COR-L47 (cell line): ENCODE measurements around the gene ABCC10.
"Not testable (repeated sequence)": the region's sequence is repeated elsewhere in the genome, so short reads cannot be mapped to it uniquely, and the experiment has no call there.

Experiments
- DNase-seq: peaks from one replicate; lab custom pipeline; 2025; lab: John Stamatoyannopoulos, UW

ABCC10 gene

DNA sequence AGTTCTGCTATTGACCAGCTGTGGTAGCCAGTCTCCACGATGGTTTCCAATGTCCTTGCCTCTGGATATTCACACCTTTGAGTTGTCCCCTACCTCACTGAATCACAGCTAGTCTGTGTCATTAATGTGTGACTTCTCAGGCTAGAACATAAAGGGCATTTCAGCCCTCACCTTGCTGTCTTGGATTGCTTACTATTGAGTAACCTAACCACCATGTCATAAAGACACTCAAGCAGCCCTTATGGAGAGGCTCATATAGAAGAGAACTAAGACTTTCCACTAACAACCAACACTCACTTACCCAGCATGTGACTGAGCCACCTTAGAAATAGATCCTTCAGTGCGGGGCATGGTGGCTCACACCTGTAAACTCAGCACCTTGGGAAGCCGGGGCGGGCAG, 19.1 kb upstream of the ABCC10 start:
- DNase-seq = no peak

DNA sequence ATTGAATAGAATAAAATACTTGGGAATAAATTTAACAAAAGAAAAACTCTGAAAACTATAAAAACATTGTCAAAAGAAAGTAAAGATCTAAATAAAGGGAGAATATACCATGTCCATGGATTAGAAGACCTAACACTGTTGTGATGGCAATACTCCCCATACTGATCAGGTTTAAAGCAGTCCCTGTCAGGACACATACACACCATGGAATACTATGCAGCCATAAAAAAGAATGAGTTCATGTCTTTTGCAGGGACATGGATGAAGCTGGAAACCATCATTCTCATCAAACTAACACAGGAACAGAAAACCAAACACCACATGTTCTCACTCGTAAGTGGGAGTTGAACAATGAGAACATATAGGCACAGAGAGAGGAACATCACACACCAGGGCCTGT, 16.6 kb upstream of the ABCC10 start:
- DNase-seq = not testable (repeated sequence)

DNA sequence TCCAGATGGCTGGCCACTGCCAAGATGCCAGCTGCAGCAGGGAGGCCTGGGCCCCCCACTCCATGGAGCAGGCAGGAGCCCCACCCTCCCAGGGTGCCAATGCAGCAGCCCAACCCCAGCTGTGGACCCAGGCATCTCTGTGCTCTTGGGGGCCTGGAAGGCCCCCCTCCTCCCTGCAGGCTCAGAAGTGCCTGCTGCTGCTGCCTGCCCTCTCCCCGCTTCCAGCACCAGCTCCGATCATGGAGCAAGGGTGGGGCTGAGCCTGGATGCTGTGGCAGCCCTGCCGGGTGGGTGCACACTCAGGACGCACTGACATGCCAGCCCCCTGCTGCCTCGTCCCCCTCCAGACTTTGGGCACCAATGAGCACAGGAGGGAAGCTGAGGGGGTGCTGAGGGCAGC, 14.8 kb upstream of the ABCC10 start:
- no peak for DNase-seq

DNA sequence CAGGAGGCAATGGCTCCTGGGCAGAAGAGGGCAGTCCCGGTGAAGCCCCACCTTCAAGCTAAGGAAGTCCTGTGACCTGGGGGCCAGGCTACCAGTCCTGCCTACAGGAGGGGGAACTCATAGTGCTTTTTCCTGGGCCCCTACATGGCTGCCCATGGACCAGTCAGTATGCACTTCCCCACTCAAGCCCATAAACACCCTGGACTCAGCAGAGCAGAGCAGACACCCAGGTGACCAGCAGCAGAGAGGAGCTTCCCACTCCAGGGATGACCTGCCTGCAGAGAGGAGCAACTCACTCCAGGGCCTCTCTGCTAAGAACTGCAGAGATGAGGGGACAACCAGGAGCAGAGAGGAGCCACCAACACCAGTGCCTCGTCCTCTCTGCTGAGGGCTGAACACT, 14.3 kb upstream of the ABCC10 start:
- DNase-seq = no peak

DNA sequence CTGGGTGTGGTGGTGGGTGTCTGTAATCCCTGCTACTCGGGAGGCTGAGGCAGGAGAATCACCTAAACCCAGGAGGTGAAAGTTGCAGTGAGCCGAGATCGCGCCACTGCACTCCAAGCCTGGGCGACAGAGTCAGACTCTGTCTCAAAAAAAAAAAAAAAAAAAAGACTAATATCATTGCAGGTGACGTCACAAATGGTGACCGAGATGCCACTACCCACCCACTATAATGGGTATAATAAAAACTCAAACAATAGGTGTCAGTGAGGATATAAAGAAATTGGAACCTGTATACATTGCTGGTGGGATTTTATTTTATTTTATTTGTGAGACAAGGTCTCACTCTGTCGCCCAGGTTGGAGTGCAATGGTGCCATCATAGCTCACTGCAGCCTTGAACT, 12.1 kb upstream of the ABCC10 start:
- not testable (repeated sequence) for DNase-seq

DNA sequence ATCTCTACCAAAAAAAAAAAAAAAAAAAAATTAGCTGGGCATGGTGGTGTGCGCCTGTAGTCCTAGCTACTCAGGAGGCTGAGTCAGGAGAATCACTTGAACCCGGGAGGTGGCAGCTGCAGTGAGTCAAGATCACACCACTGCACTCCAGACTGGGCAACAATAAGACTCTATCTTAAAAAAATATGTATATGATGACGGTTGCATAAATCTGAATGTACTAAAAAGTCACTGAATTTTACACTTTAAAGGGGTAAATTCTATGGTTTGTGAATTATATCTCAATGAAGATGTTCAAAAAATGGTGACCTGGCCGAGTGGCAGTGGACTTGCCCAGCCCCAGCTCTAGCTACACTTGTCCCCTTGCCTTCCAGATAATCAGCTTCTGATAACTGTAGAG, 10.4 kb upstream of the ABCC10 start:
- no peak for DNase-seq

DNA sequence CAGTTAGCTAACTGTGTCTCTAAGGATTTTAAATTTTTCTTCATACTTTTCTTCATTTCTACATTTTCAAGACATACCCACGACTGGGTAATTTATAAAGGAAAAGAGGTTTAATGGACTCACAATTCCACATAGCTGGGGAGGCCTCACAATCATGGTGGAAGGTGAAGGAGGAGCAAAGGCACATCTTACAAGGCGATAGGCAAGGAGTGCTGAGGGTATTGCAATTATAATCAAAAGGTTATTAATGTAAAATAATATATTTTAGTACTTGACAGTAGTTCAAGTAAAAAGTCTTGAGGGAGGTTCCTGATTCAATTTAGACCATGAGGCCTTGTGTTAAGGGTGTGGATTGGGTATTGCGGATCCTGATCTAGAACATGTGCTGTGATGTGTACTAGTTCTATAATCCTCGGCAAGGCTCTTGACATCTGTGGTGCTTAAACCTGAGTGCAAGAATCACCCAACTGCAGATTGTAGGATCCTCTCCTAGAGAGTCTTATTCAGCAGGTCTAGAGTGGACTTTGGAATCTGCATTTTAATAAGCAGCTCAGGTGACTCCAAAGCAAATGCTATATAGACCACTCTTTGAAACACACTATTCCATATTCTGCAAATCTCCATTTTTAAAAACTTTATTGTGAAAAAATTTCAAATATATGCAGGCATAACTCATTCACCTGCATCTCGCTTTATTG, 7.2 kb upstream of the ABCC10 start:
- DNase-seq = no peak

DNA sequence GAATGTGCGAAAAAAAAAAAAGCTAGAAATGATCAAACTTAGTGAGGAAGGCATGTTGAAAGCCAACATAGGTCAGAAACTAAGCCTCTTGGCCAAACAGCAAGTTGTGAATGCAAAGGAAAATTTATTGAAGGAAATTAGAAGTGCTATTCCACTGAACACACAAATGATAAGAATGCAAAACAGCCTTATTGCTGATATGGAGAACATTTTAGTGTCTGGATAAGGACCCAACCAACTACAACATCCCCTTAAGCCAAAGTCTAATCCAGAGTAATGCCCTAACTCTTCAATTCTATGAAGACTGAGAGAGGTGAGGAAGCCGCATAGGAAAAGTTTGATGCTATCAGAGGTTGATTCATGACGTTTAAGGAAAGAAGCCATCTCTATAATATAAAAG, 5.5 kb upstream of the ABCC10 start:
- DNase-seq = no peak

DNA sequence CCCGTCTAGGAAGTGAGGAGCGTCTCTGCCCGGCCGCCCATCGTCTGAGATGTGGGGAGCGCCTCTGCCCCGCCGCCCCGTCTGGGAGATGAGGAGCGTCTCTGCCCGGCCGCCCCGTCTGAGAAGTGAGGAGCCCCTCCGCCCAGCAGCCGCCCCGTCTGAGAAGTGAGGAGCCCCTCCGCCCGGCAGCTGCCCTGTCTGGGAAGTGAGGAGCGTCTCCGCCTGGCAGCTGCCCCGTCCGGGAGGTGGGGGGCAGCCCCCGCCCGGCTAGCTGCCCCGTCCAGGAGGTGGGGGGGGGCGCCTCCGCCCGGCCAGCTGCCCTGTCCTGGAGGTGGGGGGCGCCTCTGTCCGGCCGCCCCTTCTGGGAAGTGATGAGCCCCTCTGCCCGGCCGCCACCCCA, 2.3 kb upstream of the ABCC10 start:
- not testable (repeated sequence) for DNase-seq

DNA sequence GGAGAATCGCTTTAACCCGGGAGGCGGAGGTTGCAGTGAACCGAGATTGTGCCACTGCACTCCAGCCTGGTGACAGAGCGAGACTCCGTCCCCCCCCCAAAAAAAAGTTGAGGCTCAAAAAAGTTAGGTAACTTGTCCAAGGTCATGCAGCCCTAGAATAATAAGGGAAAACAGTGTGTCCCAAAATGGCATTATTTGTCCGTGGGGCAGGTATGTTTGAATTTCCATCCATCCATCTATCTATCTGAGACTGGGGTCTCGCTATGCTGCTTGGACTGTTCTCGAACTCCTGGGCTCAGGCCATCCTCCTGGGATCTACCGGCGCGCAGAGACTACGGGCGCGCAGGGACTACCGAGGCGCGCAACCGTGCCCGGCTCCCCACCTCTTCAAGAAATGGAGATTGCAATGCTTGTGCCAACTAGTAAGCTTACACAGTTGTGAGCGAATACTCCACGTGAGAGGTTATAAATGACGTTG, 374 bp upstream of the ABCC10 start:
- no peak for DNase-seq

DNA sequence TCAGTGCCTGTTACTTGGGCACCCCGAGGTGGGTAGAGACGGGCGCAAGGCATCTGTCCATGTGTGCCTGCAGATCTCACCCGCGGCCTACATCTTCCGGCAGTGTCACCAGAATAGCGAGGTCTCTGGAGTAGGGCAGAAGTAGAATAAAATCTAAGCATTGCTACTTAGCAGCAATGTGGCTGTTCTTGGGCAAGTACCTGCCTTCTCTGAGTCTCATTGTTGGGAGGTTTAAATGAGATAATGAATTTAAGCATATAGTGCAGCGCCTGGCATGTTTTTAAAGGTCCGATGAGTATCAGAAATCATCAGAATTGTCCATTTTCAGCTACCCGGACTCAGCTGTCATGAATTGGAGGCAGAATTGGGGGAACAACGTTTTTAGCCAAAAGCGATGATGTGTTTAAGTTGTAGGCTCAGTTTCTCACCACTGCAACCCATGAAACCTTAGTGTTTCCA, 800 bp downstream of the ABCC10 start:
- no peak for DNase-seq

DNA sequence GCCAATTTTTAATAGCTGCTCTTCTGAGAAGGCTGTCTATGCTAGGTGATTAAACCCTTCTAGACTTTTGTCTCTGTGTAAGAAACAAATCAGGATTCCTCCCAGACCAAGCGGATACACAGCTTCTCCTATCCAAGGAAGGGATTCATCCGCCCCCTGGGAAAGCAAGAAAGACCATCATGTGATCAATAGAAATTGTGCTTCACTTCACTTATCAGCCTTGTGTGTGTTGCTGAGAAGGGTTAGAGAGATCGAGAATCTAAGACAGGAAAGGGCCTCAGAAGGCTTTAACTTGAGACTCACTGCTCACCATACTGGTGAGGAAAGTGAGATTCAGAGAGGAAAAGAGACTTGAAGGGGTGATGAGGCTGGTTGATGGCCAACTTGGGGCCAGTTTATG, 1.5 kb downstream of the ABCC10 start:
- DNase-seq = no peak

DNA sequence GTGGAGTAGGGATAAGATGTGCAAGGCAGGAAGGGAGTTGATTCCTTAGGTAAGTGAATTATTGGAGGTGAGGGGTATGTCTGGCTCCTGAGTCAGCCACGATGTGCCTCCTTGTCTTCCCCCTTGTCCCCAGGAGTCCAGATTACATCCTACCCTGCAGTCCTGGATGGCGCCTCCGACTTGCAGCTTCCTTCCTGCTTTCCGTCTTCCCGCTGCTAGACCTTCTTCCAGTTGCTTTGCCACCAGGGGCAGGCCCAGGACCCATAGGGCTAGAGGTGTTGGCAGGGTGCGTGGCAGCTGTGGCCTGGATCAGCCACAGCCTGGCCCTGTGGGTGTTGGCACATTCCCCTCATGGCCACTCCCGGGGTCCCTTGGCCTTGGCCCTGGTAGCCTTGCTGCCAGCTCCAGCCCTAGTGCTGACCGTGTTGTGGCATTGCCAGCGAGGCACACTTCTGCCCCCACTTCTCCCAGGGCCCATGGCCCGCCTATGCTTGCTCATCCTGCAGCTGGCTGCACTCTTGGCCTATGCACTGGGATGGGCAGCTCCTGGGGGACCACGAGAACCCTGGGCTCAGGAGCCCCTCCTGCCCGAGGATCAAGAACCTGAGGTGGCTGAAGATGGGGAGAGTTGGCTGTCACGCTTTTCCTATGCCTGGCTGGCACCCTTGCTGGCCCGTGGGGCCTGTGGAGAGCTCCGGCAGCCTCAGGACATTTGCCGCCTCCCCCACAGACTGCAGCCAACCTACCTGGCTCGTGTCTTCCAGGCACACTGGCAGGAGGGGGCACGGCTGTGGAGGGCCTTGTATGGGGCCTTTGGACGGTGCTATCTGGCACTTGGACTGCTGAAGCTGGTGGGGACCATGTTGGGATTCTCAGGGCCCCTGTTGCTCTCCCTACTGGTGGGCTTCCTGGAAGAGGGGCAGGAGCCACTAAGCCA, 4.9 kb downstream of the ABCC10 start:
- no peak for DNase-seq

DNA sequence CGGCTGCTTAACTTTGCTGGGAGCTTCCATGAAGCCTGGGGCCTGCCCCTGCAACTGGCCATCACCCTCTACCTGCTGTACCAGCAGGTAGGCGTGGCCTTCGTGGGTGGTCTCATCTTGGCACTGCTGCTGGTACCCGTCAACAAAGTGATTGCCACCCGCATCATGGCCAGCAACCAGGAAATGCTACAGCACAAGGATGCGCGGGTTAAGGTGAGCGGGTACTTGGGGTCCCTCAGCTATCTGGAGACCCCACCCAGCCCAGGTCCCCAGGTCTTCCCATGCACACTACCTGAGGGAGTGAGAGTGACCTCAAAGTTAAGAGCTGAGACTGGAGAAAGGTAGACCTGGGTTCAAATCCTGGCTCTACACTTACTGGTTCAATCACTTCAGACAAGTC, 5.8 kb downstream of the ABCC10 start:
- no peak for DNase-seq

DNA sequence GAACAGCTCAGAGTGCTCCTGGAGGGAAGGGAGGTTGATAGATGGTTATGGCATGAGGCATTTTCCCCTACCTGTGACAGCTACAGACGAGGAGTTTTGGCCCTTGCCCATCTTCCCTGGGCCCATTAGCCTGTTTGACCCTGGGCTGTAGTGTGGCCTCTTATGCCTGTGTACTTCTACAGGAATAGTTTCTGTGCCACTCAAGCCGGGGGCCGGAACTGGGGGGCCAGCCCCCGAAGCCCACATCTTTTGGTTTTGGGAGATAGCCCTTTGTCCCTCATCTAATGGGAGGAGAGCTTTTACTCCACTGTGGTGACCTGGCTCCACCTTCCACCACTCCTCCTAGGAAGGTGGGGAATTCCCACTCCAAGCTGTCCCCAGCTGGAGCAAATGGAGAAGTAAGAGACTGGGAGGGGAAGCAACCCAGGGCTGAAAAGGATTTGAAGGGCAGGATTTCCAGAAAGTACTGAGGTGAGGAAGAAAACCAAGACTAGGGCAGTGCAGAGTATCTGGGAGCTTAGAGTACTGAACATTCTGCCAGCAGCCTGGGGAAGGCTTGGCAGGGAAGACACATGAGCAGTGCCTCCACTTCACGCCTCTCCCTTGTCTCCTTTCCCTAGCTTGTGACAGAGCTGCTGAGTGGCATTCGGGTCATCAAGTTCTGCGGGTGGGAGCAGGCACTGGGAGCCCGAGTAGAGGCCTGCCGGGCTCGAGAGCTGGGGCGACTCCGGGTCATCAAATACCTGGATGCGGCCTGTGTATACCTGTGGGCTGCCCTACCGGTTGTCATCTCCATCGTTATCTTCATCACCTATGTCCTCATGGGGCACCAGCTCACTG, 6.9 kb downstream of the ABCC10 start:
- DNase-seq = no peak

DNA sequence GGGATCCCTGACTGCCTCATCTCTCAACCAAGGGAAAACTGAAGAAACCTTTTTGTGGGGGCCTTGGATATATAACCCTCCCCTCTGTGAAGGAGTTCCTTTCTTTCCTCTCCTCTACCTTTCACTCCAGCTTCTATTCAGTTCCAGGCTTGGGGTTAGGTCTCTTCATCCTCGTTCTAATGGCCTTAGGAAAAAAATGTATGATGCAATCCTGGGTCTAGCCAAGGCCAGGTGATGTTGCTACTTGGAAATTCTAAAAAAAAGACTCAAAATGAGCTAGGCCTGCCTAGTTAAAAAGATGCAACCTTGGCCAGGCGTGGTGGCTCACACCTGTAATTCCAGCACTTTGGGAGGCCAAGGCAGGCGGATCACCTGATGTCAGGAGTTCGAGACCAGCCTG, 7.6 kb downstream of the ABCC10 start:
- DNase-seq = no peak

DNA sequence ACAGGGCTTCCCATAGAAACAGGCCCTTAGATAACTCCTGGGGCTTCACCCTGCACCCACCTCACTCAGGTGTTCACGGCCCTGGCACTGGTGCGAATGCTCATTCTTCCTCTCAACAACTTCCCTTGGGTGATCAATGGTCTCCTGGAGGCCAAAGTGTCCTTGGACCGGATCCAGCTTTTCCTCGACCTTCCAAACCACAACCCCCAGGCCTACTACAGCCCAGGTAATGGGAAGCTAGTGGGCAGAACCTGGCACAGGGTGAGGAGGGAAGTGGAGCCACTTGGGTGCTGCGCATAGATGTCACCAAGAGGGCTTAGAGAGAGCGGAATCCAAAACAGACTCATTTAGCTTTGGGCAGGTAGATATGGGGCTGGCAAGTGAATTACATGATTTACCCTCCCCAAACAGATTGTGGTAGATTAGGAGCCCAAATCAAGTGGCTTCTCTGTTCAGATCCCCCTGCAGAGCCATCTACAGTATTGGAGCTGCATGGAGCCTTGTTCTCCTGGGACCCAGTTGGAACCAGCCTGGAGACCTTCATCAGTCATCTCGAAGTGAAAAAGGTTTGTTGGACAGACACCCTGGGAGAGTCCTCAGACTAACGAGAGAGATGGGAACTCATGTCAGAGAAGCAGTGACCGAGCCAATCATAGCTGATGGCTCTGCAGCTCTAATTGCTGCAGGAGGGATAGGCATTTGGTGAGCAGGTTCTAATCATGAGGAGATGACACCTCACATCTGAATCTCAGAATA, 8.5 kb downstream of the ABCC10 start:
- DNase-seq = no peak

DNA sequence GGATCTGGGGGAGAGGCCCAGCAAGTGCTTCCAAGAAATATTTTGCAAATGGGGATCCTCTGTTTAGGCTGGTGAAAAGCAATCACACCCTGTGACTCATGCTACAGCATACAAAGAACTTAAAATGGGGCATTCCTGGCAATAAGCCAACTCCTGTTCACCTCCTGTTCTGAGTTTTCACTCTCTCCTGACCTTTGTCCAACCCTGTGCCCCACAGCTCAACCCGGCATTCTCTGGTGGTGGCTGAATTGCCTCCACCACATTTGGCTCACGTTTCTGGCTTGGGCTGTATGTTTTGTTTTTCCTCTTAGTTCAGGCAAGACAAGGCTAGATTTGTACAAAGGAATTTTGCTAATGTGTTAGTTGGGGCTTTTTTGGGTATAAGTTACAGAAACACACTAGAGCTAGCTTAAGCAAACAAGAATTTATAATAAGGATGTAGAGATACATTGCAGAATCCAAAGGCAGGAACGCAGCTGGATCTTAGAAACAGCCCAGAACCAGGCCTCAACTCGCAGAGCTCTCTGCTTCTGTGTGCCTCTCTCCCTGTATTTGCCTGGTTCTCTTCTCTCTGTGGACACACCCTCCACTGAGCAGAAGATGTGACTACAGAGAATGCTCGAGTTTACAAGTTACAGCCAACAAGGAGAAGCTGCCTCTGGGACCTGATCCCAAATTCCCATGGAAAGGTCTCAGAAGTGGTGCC, 9.4 kb downstream of the ABCC10 start:
- DNase-seq = no peak

DNA sequence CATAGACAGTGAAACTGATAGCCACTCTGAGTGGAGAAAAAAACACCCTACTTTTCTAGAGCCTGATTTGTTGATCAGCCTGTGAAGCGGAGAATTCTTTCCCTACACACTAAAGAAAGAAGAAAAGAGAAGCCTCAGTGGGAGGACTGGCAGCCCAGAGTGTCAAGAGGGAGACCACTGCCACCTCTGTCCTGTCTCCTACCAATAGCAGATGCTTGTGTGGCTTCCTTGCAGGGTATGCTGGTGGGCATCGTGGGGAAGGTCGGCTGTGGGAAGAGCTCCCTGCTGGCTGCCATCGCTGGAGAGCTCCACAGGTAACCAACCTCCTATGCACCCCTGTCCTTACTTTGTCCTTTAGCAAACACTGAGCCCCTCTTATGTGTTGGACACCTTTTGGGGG, 10.4 kb downstream of the ABCC10 start:
- DNase-seq = no peak

DNA sequence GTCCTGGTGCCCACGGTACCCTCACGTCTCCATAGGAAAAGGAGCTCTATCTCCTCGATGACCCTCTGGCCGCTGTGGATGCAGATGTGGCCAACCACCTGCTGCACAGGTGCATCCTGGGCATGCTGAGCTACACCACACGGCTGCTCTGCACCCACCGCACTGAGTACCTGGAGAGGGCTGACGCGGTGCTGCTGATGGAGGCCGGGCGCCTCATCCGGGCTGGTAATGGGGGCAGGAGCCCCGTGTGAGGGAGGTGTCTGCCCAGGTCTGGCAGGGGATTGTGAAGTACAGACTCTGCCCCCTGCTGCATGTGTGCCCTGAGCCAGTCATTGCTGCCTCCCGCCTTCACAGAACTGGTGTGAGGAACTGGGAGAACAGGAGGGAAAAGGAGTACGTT, 15.6 kb downstream of the ABCC10 start:
- DNase-seq = no peak

DNA sequence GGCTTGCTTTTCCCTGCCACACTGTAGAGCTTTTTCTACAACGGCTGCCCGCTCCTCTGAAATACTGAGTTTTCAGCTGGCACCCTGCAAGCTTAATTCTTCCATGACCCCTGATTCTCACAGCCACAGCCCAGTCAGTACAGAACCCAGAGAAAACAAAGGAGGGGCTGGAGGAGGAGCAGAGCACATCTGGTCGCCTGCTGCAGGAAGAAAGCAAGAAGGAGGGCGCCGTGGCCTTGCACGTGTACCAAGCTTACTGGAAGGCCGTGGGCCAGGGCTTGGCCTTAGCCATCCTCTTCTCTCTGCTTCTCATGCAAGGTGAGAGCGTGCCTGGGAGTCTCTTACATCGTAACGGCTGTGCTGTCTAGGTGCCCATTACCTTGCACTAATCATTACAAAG, 16.7 kb downstream of the ABCC10 start:
- DNase-seq = no peak
